Measurements from ENCODE around the gene MPP4. TPM values are rescaled to one million over a fixed set of nuclear protein-coding genes. Genes with fewer than 3 reads are reported as not detected.

MPP4 gene
- total RNA-seq, 1 experiment from 2014 or later = 0.77 TPM

DNA sequence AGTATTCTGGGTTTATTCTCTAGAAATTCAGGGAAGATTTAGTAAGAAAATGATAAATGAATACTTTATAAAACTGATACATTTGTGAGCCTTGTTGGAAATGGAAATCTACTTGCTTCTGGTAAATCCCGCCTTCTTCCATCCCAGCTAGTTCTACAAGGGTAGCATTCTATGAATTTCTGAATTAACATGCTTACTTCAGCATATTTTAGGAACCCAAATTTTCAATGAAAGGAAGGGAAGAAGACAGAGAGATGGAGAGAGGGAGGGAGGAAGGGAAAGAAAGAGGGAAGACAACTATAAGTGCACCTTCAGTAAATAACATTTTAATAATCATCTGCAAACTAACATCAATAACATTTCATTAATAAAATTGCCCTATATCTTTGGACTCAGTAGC is 28.6 kb downstream of the MPP4 start:
- Histone ChIP-seq H3K4me2 (ENCODE audit: low read length) (no peak overlapping the region), H3K36me3 (ENCODE audit: low read depth, low read length) (no peaks in the 10 kb centered on the region), H3F3A (ENCODE audit: low read length, unreplicated experiment) (no peaks in the 10 kb centered on the region), H3K27ac (ENCODE audit: low read length) (no peak overlapping the region), H3K9me2 (replicated peaks; ENCODE audit: low read length) (no peaks in the 10 kb centered on the region; the same call in 1 of the 2 replicates), H3K79me2 (ENCODE audit: low read length) (no peaks in the 10 kb centered on the region), H3K4me3 (ENCODE audit: low read length) (no peak overlapping the region), H2AFZ (ENCODE audit: low read length) (no peak overlapping the region), H3K27me3 (ENCODE audit: low read length) (no peaks in the 10 kb centered on the region), H4K20me1 (ENCODE audit: low read length) (no peaks in the 10 kb centered on the region), H3K4me1 (ENCODE audit: insufficient read depth, low read length) (peaks cover 6% of the 10 kb centered on the region; the same call in 1 of the 2 replicates), H3K9ac (ENCODE audit: low read length) (no peak overlapping the region), H3K9me3 (ENCODE audit: low read length) (no peaks in the 10 kb centered on the region)
- intact Hi-C loops (cut with micrococcal nuclease) = no loop called here
- no peak for DNase-seq
- TF ChIP-seq EZH2 (IDR thresholded peaks at IDR 0.05; ENCODE audit: low read length, unreplicated experiment) (no peak), EZH2phosphoT487 (IDR thresholded peaks at IDR 0.05; ENCODE audit: borderline replicate concordance, low read length) (no peak)
- TF ChIP-seq, protein P1, sequence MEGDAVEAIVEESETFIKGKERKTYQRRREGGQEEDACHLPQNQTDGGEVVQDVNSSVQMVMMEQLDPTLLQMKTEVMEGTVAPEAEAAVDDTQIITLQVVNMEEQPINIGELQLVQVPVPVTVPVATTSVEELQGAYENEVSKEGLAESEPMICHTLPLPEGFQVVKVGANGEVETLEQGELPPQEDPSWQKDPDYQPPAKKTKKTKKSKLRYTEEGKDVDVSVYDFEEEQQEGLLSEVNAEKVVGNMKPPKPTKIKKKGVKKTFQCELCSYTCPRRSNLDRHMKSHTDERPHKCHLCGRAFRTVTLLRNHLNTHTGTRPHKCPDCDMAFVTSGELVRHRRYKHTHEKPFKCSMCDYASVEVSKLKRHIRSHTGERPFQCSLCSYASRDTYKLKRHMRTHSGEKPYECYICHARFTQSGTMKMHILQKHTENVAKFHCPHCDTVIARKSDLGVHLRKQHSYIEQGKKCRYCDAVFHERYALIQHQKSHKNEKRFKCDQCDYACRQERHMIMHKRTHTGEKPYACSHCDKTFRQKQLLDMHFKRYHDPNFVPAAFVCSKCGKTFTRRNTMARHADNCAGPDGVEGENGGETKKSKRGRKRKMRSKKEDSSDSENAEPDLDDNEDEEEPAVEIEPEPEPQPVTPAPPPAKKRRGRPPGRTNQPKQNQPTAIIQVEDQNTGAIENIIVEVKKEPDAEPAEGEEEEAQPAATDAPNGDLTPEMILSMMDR (conservative IDR thresholded peaks at IDR 0.05; ENCODE audit: low read depth, low read length) = no peak
- no peak for ATAC-seq
- no TSS peak for BruUV-seq (replicated peaks)
- CTCF ChIA-PET = no interaction called here
- POLR2A ChIA-PET (ENCODE audit: unreplicated experiment) = no interaction called here

DNA sequence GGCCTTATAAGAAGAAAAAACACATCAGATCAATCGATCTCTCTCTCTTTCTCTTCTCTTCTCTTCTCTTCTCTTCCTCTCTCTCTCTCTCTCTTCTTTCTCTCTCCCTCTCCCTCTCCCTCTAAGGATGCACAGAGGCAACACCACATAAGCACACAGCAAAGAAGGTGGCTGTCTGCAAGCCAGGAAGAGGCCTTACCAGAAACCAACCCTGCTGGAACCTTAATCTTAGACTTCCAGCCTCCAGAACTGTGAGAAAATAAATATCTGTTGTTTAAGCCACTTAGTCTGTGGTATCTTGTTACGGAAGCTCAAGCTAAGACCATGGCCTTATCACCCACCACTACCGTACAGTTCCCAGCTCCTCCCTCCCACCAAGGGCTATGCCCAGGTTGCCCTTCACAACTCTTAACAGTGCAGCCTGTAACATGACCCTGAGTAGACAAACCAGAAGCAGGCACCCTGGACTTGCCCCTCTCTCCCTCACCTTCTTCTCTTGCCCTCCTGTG is 30.0 kb downstream of the MPP4 start:
- ChIA-PET POLR2A (ENCODE audit: unreplicated experiment) (no interaction called here), CTCF (no interaction called here)
- intact Hi-C loops (cut with micrococcal nuclease) = no loop called here
- no peaks in the 10 kb centered on the region for H3F3A ChIP-seq (ENCODE audit: low read length, unreplicated experiment)
- H3K9me3 ChIP-seq (ENCODE audit: low read length) = no peaks in the 10 kb centered on the region
- no peak overlapping the region for H3K4me3 ChIP-seq (ENCODE audit: low read length)
- no peak overlapping the region for H2AFZ ChIP-seq (ENCODE audit: low read length)
- H3K79me2 ChIP-seq (ENCODE audit: low read length) = no peaks in the 10 kb centered on the region
- no peaks in the 10 kb centered on the region for H3K27me3 ChIP-seq (ENCODE audit: low read length)
- H3K9ac ChIP-seq (ENCODE audit: low read length) = no peak overlapping the region
- no peaks in the 10 kb centered on the region; the same call in 1 of the 2 replicates for H3K9me2 ChIP-seq (replicated peaks; ENCODE audit: low read length)
- DNase-seq (no peak), ATAC-seq (no peak)
- no peak overlapping the region for H3K27ac ChIP-seq (ENCODE audit: low read length)
- no peak overlapping the region for H3K4me2 ChIP-seq (ENCODE audit: low read length)
- BruUV-seq (replicated peaks) = no TSS peak
- H4K20me1 ChIP-seq (ENCODE audit: low read length) = no peaks in the 10 kb centered on the region
- H3K36me3 ChIP-seq (ENCODE audit: low read depth, low read length) = no peaks in the 10 kb centered on the region
- H3K4me1 ChIP-seq (ENCODE audit: insufficient read depth, low read length) = peaks cover 6% of the 10 kb centered on the region; the same call in 1 of the 2 replicates
- TF ChIP-seq EZH2phosphoT487 (IDR thresholded peaks at IDR 0.05; ENCODE audit: borderline replicate concordance, low read length) = no peak
- TF ChIP-seq, protein P1 (conservative IDR thresholded peaks at IDR 0.05; ENCODE audit: low read depth, low read length) = no peak
- TF ChIP-seq EZH2 (IDR thresholded peaks at IDR 0.05; ENCODE audit: low read length, unreplicated experiment) = no peak

DNA sequence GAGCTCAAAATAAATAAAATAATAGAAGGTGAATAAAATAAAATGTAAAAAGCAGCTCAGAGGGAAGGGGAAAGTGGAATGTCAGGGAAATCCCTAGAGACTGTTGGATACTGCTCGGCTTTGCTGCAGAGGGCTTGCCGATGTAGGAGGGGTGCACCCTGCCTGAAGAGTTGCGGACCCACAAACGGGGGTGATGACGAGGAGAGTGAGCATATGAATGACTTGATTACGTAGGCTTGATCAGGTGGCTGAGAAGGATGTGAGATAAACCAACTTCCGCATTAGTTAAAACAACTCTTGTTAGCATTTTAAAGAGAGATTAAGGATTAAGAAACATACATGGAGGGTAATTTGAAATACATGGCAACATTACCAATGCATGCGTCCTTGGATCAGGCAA is 34.1 kb downstream of the MPP4 start:
- H3K27ac ChIP-seq (ENCODE audit: low read length) = no peak overlapping the region
- ATAC-seq (no peak), DNase-seq (no peak)
- H3K9me2 ChIP-seq (replicated peaks; ENCODE audit: low read length) = no peaks in the 10 kb centered on the region
- H3K79me2 ChIP-seq (ENCODE audit: low read length) = no peaks in the 10 kb centered on the region
- no peaks in the 10 kb centered on the region for H3K36me3 ChIP-seq (ENCODE audit: low read depth, low read length)
- H3K4me1 ChIP-seq (ENCODE audit: insufficient read depth, low read length) = peaks cover 6% of the 10 kb centered on the region; the same call in 1 of the 2 replicates
- ChIA-PET CTCF (no interaction called here), POLR2A (ENCODE audit: unreplicated experiment) (no interaction called here)
- no peak overlapping the region for H2AFZ ChIP-seq (ENCODE audit: low read length)
- TF ChIP-seq EZH2phosphoT487 (IDR thresholded peaks at IDR 0.05; ENCODE audit: borderline replicate concordance, low read length) (no peak), EZH2 (IDR thresholded peaks at IDR 0.05; ENCODE audit: low read length, unreplicated experiment) (no peak)
- TF ChIP-seq, protein P1 (conservative IDR thresholded peaks at IDR 0.05; ENCODE audit: low read depth, low read length) = no peak
- no peaks in the 10 kb centered on the region for H3F3A ChIP-seq (ENCODE audit: low read length, unreplicated experiment)
- H3K9me3 ChIP-seq (ENCODE audit: low read length) = no peaks in the 10 kb centered on the region
- H3K27me3 ChIP-seq (ENCODE audit: low read length) = no peaks in the 10 kb centered on the region
- no peak overlapping the region for H3K4me2 ChIP-seq (ENCODE audit: low read length)
- BruUV-seq (replicated peaks) = no TSS peak
- H3K4me3 ChIP-seq (ENCODE audit: low read length) = no peak overlapping the region
- no peaks in the 10 kb centered on the region for H4K20me1 ChIP-seq (ENCODE audit: low read length)
- intact Hi-C loops (cut with micrococcal nuclease) = no loop called here
- no peak overlapping the region for H3K9ac ChIP-seq (ENCODE audit: low read length)

All from PC-3 (cell line).